Measurements from ENCODE around the gene SEC22C.

DNA sequence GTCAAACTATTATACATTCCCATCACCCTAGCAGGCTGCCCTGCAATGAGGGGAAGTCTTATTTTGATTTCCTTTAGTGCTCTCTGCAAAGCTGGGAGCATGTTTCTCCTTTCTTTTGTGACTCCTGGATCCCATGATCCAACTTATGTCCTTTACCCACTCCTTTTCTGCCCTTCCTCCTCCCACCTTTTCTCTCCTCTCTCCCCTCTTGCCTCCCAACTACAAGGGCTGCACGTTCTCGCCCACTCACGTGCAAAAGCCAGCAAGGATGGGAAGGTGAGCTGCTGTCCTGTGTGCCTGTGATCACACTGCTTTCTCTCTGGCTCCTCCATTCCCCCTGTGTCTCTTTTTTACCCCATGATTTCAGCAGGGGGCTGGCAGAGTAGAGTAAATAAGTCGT is 73.2 kb downstream of the SEC22C start:
- TF ChIP-seq CTCF (conservative IDR thresholded peaks at IDR 0.05 in 1 of 2, IDR thresholded peaks at IDR 0.05 in 1 of 2; ENCODE audit: extremely low read depth in 1 of 2, insufficient read depth in 1 of 2, low read depth in 1 of 2, low read length in 2 of 2) (no peak), EZH2 (IDR thresholded peaks at IDR 0.05; ENCODE audit: borderline replicate concordance, low read length) (no peak)
